ENCODE measurements around the gene CA14.

- TF ChIP-seq POLR2A (IDR thresholded peaks at IDR 0.05) = no peak
- TF ChIP-seq CTCF (IDR thresholded peaks at IDR 0.05) = no peak
Observed at GRCh38 chr1:150311762-150312161, 54.2 kb downstream of the CA14 start.

All from vagina (tissue), 2 donors.